ENCODE data around the gene PDZK1IP1. TPM values are rescaled to one million over a fixed set of nuclear protein-coding genes. Genes with fewer than 3 reads are reported as not detected.

PDZK1IP1 gene
- total RNA-seq, 1 experiment from 2014 or later, result not detected

- ChIA-PET POLR2A (ENCODE audit: low non-redundant PET) (no interaction called here), CTCF (no interaction called here)
- Histone ChIP-seq H3K4me1 (ENCODE audit: insufficient read depth, low read length, poor library complexity, severe bottlenecking) (no peaks in the 10 kb centered on the region), H3K27ac (ENCODE audit: low read depth, low read length, poor library complexity, severe bottlenecking) (no peak overlapping the region), H3K4me3 (ENCODE audit: low read depth, low read length, poor library complexity, severe bottlenecking) (no peak overlapping the region), H3K9me3 (ENCODE audit: low read depth, low read length, poor library complexity, severe bottlenecking) (no peaks in the 10 kb centered on the region), H3K36me3 (ENCODE audit: insufficient read depth, low read length, poor library complexity, severe bottlenecking) (no peaks in the 10 kb centered on the region), H3K27me3 (replicated peaks; ENCODE audit: insufficient read depth, low read depth, low read length, poor library complexity) (no peaks in the 10 kb centered on the region)
- no TSS peak for BruUV-seq (replicated peaks)
- TF ChIP-seq CTCF (conservative IDR thresholded peaks at IDR 0.05; ENCODE audit: low read depth, low read length), result no peak
- TF ChIP-seq EZH2 (IDR thresholded peaks at IDR 0.05; ENCODE audit: borderline replicate concordance, low read depth, low read length, poor library complexity, severe bottlenecking), result no peak
- intact Hi-C loops (cut with micrococcal nuclease; ENCODE audit: unreplicated experiment), result no loop called here
- no peak for DNase-seq (ENCODE audit: low spot score)
Measured at GRCh38 chr1:47210666-47211065, 20.8 kb upstream of the PDZK1IP1 start.

DNA sequence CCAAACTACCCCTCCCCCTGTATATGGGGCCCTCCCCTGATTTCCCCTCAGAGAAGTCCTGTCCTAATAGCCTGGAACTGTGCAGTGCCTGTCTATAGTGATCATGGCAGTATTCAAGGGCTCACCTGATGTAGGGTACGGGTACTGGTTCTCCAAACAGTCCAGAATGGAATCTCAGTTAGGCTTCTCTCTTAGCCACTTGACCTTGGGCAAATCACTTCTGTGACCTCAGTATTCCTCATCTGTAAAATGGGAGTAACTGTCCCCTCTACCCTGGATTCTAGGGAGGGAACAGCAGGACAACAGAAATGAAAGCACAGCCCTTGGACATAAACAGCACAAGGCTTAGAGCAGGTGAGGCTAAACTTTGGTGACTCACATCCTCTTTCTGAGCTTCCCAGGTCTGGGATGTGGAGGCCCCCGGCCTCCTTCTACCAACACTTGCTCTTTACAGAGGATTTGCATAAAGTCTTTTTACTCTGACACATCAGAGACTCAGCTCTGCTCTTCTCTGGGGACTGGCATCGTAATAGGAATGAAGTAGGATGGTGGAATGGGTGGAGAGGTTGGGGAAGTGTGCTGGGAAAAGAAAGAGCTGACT, 20.0 kb upstream of the PDZK1IP1 start:
- Histone ChIP-seq H3K36me3 (ENCODE audit: insufficient read depth, low read length, poor library complexity, severe bottlenecking) (no peaks in the 10 kb centered on the region), H3K9me3 (ENCODE audit: low read depth, low read length, poor library complexity, severe bottlenecking) (no peaks in the 10 kb centered on the region), H3K27ac (ENCODE audit: low read depth, low read length, poor library complexity, severe bottlenecking) (no peak overlapping the region), H3K4me1 (ENCODE audit: insufficient read depth, low read length, poor library complexity, severe bottlenecking) (no peaks in the 10 kb centered on the region), H3K4me3 (ENCODE audit: low read depth, low read length, poor library complexity, severe bottlenecking) (no peak overlapping the region), H3K27me3 (replicated peaks; ENCODE audit: insufficient read depth, low read depth, low read length, poor library complexity) (no peaks in the 10 kb centered on the region)
- POLR2A ChIA-PET (ENCODE audit: low non-redundant PET), result no interaction called here
- no peak for DNase-seq (ENCODE audit: low spot score)
- BruUV-seq (replicated peaks), result no TSS peak
- CTCF ChIA-PET, result no interaction called here
- intact Hi-C loops (cut with micrococcal nuclease; ENCODE audit: unreplicated experiment), result no loop called here
- TF ChIP-seq EZH2 (IDR thresholded peaks at IDR 0.05; ENCODE audit: borderline replicate concordance, low read depth, low read length, poor library complexity, severe bottlenecking) (no peak), CTCF (conservative IDR thresholded peaks at IDR 0.05; ENCODE audit: low read depth, low read length) (no peak)

DNA sequence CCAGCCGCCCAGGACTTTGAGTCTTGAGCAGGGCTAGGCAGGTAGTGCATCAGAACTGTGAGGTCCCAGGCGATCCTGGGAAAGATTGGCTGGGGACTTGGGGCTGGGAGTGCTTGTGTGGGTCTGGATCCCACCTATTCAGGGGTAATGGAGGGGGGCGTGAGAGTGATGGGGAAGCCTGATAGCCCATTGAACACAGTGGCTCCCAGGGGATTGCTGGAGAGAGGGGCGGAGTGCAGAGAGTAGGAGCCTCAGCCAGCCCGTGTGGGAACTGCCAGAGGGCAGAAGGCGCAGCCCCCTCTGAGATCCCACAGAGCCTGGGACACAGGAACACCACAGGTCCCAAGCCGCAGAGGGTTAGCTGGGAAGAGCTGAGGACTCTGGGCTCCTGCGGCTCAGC, 19.3 kb upstream of the PDZK1IP1 start:
- POLR2A ChIA-PET (ENCODE audit: low non-redundant PET), result no interaction called here
- no peaks in the 10 kb centered on the region for H3K27me3 ChIP-seq (replicated peaks; ENCODE audit: insufficient read depth, low read depth, low read length, poor library complexity)
- no peaks in the 10 kb centered on the region for H3K36me3 ChIP-seq (ENCODE audit: insufficient read depth, low read length, poor library complexity, severe bottlenecking)
- no peak for DNase-seq (ENCODE audit: low spot score)
- no peaks in the 10 kb centered on the region for H3K4me1 ChIP-seq (ENCODE audit: insufficient read depth, low read length, poor library complexity, severe bottlenecking)
- TF ChIP-seq EZH2 (IDR thresholded peaks at IDR 0.05; ENCODE audit: borderline replicate concordance, low read depth, low read length, poor library complexity, severe bottlenecking) (no peak), CTCF (conservative IDR thresholded peaks at IDR 0.05; ENCODE audit: low read depth, low read length) (no peak)
- intact Hi-C loops (cut with micrococcal nuclease; ENCODE audit: unreplicated experiment), result no loop called here
- H3K9me3 ChIP-seq (ENCODE audit: low read depth, low read length, poor library complexity, severe bottlenecking), result no peaks in the 10 kb centered on the region
- H3K4me3 ChIP-seq (ENCODE audit: low read depth, low read length, poor library complexity, severe bottlenecking), result no peak overlapping the region
- no TSS peak for BruUV-seq (replicated peaks)
- CTCF ChIA-PET, result no interaction called here
- no peak overlapping the region for H3K27ac ChIP-seq (ENCODE audit: low read depth, low read length, poor library complexity, severe bottlenecking)
